ENCODE measurements around the gene SIX4. TPM values are rescaled to one million over a fixed set of nuclear protein-coding genes. Genes with fewer than 3 reads are reported as not detected.

SIX4 gene
- 0.10 TPM for total RNA-seq

DNA sequence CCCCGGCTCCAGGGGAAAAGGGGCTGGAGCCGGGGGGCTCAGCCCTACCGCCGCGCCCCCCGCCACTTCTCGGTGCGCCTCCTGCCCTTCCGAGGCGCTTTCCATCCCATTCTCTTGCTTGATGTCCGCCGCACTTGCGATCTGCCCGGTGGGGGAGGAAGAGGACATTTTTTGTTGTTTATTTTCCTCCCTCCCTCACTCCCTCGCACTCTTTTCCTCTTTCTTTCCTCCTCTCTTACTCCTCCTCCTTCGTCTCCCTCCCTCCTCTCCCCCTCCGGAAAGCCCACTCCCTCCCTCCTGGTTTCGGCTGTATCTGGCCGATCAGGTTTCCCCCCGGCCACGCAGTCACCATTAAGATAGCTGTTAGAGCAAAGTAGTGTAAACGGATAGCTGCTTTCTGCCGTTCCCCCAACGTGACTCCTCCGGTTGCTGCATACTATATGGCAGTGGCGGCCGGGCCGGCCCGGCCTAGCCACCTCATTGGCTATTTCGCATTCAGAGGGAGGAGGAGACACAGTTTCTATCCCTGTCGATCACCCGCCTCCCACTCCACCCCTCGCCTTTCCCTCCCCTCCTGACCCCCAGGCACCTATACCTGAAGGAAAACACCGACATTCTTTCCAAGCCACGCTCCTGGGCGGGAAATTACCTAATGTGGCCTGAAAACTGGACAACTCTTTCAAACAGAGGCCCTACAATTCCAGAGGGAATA, at the start of gene SIX4:
SIX4 (minus strand) TSS at position 445 of the 712 bp plus-strand sequence; CDS start at position 168, 277 bp downstream.
- Histone ChIP-seq H3K9me3 (ENCODE audit: low read depth, low read length) (no peaks in the 10 kb centered on the region), H3K27me3 (ENCODE audit: insufficient read depth, low read length) (peaks cover 89% of the 10 kb centered on the region), H3K4me1 (ENCODE audit: insufficient read depth, low read length) (peaks cover 27% of the 10 kb centered on the region), H3K4me3 (ENCODE audit: low read length) (peak within 1 kb of the TSS; percentile 24)

DNA sequence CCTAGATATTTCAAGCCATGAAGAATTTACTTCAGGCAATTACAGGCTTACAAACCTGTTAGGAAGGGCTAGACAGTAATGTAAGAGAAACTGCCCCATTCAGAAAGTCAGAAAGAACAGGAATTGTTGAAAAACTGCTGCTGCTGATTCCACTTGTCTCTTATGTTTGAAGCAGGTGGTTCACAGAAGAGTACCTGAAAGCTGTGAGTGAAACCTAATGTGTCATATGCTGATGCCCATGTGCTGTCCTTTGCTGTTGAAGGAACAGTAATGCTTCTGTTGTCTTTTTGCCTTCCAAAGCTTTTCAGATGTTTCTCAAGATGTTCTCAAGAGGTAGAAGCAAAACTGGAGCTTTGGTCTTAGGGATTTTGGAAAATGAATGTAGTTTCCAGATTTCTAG, 49.4 kb upstream of the SIX4 start:
- Histone ChIP-seq H3K4me3 (ENCODE audit: low read length) (no peak overlapping the region), H3K9me3 (ENCODE audit: low read depth, low read length) (no peaks in the 10 kb centered on the region)

DNA sequence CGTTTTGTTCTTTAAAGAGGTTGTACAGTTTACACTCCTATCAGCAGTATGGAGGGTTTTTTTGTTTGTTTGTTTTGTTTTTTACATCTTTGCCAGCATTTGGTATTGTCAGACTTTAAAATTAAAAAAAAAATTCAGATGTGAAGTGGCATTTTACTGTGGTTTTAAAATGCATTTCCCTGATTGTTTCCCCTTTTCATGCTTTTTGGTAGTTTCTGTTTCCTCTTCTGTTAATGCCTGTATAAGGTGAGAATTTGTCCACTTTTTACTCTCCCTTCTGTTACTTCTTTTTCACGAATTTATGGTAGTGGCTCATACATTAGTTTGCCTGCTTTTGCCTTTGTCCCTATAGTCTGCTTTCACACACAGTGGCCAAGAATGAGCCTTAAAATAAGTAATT, 47.0 kb upstream of the SIX4 start:
- H3K4me3 ChIP-seq (ENCODE audit: low read length): no peak overlapping the region
- H3K4me1 ChIP-seq (ENCODE audit: insufficient read depth, low read length): no peaks in the 10 kb centered on the region
- no peaks in the 10 kb centered on the region for H3K27me3 ChIP-seq (ENCODE audit: insufficient read depth, low read length)
- H3K9me3 ChIP-seq (ENCODE audit: low read depth, low read length): no peaks in the 10 kb centered on the region

More for the DNA sequence above, 49.4 kb upstream of the SIX4 start:
- Histone ChIP-seq H3K27me3 (ENCODE audit: insufficient read depth, low read length) (no peaks in the 10 kb centered on the region), H3K4me1 (ENCODE audit: insufficient read depth, low read length) (no peaks in the 10 kb centered on the region)

DNA sequence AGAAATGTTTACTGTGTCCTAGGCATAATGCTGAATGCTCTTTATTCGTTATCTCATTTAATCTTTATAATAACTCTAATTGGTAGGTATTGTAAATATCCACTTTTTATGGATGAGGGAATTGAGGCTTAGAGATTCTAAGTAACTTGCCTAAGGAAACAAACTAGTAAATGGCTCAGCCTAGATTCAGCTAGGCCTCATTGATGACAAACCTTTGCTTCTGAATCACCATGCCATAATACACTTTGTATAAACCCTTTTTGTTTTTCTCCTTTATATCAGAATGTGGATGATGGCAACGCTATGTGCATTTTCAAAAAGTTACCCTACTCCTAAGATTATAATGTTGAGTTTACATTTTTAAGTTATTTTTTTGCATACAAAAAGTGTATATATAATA, 44.5 kb upstream of the SIX4 start:
- Histone ChIP-seq H3K9me3 (ENCODE audit: low read depth, low read length) (no peaks in the 10 kb centered on the region), H3K4me3 (ENCODE audit: low read length) (no peak overlapping the region)

DNA sequence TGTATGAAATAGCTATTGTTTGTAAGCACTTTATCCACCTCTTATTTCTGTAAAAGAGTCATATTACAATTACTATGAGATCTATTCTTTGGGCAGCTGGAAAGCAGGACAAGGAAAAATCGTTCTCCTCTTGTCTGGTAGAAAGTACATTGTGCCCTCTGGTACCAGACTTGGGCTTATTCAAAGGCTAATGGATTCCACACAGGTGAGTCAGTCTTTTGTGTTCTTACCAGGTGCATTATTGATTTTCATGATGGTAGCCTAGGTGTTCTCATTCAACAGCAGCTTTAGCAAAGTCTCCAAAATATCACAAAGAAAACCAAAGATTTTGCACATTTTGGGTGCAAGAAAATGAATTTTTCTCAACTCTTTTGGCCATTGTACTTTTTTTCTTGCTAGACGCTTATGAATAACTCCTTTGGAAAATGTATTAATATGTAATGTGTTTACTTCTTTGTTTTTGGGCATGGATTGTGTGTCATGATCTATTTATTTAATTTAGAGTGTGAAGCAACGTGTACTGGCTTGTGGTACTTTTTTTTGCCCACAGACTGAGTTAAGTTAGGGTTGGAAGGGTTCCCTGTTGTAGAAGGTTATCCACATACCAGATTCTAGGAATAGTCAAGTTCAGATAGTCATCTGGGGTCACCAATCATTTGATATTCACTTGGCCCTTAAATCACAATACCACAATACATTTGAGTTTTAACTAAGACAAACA, 36.7 kb upstream of the SIX4 start:
- Histone ChIP-seq H3K4me1 (ENCODE audit: insufficient read depth, low read length) (peaks cover 14% of the 10 kb centered on the region), H3K4me3 (ENCODE audit: low read length) (no peak overlapping the region), H3K9me3 (ENCODE audit: low read depth, low read length) (no peaks in the 10 kb centered on the region), H3K27me3 (ENCODE audit: insufficient read depth, low read length) (no peaks in the 10 kb centered on the region)

More for the DNA sequence above, 44.5 kb upstream of the SIX4 start:
- no peaks in the 10 kb centered on the region for H3K27me3 ChIP-seq (ENCODE audit: insufficient read depth, low read length)
- H3K4me1 ChIP-seq (ENCODE audit: insufficient read depth, low read length): no peaks in the 10 kb centered on the region

DNA sequence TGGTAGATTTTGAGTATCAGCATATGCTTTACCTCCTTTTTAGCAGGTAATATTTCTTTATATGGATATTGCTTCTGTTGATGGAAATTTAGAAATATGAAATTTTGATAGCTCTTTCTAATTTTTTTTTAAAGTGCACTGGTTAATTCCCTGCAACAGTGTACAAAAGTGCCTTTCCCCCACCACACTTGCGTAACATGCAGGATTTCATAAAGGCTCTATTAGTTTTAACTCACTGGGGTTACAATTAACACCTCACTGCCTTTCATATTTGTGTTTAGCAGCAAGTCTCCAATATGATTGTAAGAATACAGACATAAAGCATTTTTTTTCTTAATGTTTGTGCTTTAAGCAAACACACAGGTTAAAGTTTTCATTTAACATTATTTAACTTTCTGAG, 36.1 kb upstream of the SIX4 start:
- Histone ChIP-seq H3K27me3 (ENCODE audit: insufficient read depth, low read length) (no peaks in the 10 kb centered on the region), H3K4me1 (ENCODE audit: insufficient read depth, low read length) (peaks cover 14% of the 10 kb centered on the region), H3K9me3 (ENCODE audit: low read depth, low read length) (no peaks in the 10 kb centered on the region), H3K4me3 (ENCODE audit: low read length) (no peak overlapping the region)

DNA sequence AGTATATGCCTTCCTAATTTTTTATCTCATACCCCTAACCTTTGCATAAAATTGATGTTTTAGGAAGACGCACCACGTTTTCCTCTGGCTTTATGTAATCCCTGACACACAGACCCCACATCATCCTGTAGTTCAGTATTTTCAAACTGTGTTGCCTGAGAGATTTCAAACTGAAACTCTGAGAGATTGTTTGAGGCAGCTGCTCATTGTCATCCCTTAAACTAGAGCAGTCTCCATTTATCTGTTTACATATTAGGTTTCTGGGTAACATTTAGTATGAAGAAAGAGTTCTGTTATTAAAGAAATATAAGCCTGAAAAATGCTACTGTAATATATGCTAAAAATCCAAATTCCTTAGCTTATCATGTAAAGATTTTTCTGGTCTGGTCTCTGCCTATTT, 34.7 kb upstream of the SIX4 start:
- peaks cover 20% of the 10 kb centered on the region for H3K4me1 ChIP-seq (ENCODE audit: insufficient read depth, low read length)
- H3K9me3 ChIP-seq (ENCODE audit: low read depth, low read length): no peaks in the 10 kb centered on the region
- no peaks in the 10 kb centered on the region for H3K27me3 ChIP-seq (ENCODE audit: insufficient read depth, low read length)
- H3K4me3 ChIP-seq (ENCODE audit: low read length): no peak overlapping the region

DNA sequence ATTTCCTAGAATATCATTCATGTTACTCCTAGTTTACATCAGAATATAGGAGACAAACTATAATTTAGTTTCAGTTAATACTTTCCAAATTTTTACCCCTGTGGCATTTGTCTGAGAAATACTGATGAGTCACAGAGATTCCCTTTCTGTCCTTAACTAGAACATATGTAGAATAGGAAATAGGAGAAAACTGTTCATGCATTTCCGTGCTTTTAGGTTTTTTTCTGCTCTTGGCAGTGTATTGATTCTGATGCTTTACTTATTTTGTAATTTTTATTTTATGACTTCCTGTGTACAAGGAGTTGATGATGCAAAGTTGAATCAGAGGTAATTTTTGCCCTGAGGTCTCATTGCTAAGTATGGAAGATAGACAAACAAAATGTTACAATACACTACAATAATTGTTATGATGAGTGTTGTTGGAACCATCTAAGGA, 33.4 kb upstream of the SIX4 start:
- Histone ChIP-seq H3K4me3 (ENCODE audit: low read length) (no peak overlapping the region), H3K4me1 (ENCODE audit: insufficient read depth, low read length) (peaks cover 33% of the 10 kb centered on the region), H3K27me3 (ENCODE audit: insufficient read depth, low read length) (no peaks in the 10 kb centered on the region), H3K9me3 (ENCODE audit: low read depth, low read length) (no peaks in the 10 kb centered on the region)

DNA sequence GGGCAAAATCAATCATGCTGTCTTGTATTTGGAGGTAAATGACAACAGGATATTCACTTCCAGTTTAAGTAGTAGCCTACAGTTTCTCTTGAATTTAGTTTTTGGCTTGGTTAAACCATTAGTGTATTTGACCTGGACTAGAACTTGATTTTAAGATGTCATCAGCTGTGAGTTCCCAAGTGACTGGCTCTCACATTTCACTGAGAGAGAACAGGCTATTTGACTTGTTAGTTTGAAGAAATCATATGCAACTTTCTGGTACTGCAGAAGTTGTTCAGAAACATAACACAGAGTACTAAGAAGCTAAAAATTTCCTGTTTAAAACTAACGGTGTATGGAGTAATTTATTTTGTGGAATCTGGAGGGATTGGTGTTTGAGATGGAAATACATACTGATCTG, 32.7 kb upstream of the SIX4 start:
- Histone ChIP-seq H3K4me1 (ENCODE audit: insufficient read depth, low read length) (peaks cover 36% of the 10 kb centered on the region), H3K27me3 (ENCODE audit: insufficient read depth, low read length) (no peaks in the 10 kb centered on the region), H3K4me3 (ENCODE audit: low read length) (no peak overlapping the region), H3K9me3 (ENCODE audit: low read depth, low read length) (no peaks in the 10 kb centered on the region)

DNA sequence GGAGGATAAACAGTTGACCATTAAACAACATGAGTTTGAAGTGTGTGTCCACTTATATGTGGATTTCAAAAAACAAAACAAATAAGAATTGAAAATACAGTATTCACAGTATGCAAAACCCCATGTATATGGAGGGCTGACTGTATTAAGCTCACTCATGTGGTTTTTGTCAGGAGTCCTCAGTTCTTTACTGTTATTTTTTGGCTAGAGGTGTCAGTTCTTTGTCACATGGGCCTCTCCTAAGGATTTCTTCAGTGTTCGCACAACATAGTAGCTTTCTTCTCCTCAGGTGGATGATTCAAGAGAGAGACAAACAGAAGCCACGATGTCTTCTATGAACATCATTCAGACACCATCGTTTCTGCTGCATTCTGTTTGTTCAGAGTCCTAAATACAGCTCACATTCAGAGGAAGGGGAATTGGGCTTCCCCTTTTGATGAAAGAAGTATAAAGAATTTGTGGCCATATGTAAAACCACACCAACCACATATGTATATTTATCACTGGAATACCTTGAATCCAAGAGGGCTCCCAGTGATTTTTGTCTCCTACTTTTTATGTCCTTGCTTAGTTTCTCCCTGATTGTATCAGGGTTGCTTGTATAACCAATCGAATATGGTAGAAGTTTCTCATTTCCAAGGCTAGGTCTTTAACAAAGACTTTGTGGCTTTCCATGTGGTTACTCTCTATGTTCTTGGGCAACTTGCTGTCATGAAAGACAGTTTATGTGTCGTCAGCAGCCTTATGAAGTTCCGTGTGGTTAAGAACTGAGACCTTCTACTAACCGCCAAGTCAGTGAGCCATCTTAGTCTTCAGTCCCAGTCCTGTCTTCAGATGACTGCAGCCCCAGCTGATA, 29.3 kb upstream of the SIX4 start:
- Histone ChIP-seq H3K27me3 (ENCODE audit: insufficient read depth, low read length) (no peaks in the 10 kb centered on the region), H3K4me1 (ENCODE audit: insufficient read depth, low read length) (peaks cover 31% of the 10 kb centered on the region), H3K4me3 (ENCODE audit: low read length) (no peak overlapping the region), H3K9me3 (ENCODE audit: low read depth, low read length) (no peaks in the 10 kb centered on the region)

DNA sequence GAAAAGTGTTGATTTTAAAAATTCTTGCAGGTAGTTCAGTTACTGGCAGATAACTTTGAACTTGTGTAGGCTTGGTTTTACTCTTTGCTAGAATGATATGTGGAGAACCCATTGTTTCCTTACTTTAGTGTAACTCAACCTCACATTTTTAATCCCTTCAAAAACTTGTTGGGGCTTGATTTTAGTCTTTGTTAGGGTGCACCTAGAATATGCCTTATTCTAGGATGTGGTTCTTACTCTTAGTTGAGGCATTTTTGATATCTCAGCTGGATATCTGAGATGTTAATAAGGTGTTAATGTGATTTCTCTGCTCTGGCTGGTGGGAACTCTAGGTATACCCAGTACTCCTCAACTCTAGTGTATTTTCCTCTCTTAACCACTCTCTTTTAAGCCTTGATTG, 20.4 kb upstream of the SIX4 start:
- Histone ChIP-seq H3K27me3 (ENCODE audit: insufficient read depth, low read length) (no peaks in the 10 kb centered on the region), H3K4me1 (ENCODE audit: insufficient read depth, low read length) (no peaks in the 10 kb centered on the region), H3K4me3 (ENCODE audit: low read length) (no peak overlapping the region), H3K9me3 (ENCODE audit: low read depth, low read length) (no peaks in the 10 kb centered on the region)

DNA sequence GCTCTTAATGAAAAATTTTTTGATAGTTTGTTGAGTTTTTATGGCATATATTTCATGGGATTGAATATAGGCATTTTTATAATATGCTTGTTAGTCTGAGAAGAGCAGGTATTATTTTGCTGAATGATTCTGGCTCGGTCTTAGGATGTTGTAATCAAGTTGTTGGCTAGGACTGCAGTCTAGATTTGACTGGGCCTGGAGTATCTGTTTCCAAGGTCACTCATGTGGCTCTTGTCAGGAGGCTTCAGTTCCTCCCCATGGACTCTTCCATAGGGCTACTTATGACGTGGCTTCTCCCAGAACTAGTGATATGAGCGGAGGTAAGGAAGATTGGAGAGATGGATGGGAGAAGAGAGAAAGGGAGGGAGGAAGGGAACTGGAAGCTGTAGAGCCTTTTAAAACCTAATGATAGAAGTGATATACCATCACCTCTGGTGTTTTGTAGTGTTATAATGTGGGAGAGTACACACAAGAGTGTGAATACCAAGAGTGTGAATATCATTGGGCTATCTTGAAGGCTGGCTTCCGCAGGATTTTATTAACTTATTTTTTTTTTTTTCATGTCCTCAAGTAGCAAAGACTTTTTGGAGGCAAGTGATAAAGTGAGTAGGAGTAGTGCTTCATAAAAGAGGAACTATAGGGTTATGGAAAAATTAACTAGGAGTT, 14.8 kb upstream of the SIX4 start:
- no peaks in the 10 kb centered on the region for H3K9me3 ChIP-seq (ENCODE audit: low read depth, low read length)
- H3K27me3 ChIP-seq (ENCODE audit: insufficient read depth, low read length): no peaks in the 10 kb centered on the region
- peaks cover 12% of the 10 kb centered on the region for H3K4me1 ChIP-seq (ENCODE audit: insufficient read depth, low read length)
- no peak overlapping the region for H3K4me3 ChIP-seq (ENCODE audit: low read length)

DNA sequence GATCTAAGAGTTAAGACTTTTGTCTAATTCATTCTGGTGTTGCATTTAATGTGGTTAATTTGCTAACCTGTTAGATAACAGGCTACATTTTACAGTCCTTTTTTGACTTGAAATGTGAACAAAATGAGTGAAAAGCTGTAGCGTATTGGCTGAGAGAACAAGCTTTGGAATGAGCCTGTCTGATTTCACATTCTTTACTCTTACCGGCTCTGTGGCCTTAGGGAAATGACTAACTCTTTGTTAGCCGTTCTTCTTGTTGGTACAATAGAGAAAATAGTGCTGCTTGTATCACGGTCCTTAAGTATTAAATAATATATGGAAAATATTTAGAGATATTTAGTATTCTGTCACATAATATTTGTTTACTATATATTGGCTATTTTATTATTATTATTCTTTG, 12.3 kb upstream of the SIX4 start:
- Histone ChIP-seq H3K27me3 (ENCODE audit: insufficient read depth, low read length) (peaks cover 19% of the 10 kb centered on the region), H3K4me1 (ENCODE audit: insufficient read depth, low read length) (peaks cover 12% of the 10 kb centered on the region), H3K9me3 (ENCODE audit: low read depth, low read length) (no peaks in the 10 kb centered on the region), H3K4me3 (ENCODE audit: low read length) (no peak overlapping the region)

DNA sequence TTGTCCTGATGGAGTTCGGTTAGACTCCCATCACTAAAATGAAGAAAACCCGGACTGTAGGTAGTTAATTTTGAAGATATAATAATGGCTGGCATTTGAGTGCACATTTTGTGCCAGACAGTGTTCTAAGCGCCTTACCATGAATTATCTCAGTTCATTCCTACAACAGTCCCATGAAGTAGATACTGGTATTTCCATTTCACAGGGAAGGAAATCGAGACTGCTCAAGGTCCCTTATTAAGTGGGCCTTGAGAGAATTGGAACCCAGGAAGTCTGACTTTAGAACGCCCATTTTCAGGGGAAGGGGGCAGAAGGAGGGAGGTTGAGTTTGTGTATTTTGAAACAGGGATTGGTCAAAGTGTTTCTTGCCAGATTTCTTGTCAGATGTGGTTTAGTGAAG, 11.3 kb upstream of the SIX4 start:
- Histone ChIP-seq H3K9me3 (ENCODE audit: low read depth, low read length) (no peaks in the 10 kb centered on the region), H3K4me1 (ENCODE audit: insufficient read depth, low read length) (peaks cover 12% of the 10 kb centered on the region), H3K27me3 (ENCODE audit: insufficient read depth, low read length) (peaks cover 19% of the 10 kb centered on the region), H3K4me3 (ENCODE audit: low read length) (peak overlapping the region; percentile 88)
